Body of pancreas (tissue), 4 donors: ENCODE data around the gene VPS26A.

Experiments used
- POLR2A ChIP-seq, 3 donors: fragments of 450-650 bp; IDR thresholded peaks; one replicate each; pipeline ENCODE4 v1.6.1; 2016; ENCODE audit warnings: antibody characterized with exemption in 3 of 3, mild to moderate bottlenecking in 2 of 3
- TF ChIP-seq, protein P1 (sequence below), 7 experiments: fragments of 450-650 bp in 4 of 7; fragments of 200-600 bp in 3 of 7; sonication (generic) in 3 of 7; IDR thresholded peaks; one replicate each; pipeline ENCODE4 v1.5.1; 2016 to 2019; ENCODE audit warnings: antibody characterized with exemption in 7 of 7

DNA sequence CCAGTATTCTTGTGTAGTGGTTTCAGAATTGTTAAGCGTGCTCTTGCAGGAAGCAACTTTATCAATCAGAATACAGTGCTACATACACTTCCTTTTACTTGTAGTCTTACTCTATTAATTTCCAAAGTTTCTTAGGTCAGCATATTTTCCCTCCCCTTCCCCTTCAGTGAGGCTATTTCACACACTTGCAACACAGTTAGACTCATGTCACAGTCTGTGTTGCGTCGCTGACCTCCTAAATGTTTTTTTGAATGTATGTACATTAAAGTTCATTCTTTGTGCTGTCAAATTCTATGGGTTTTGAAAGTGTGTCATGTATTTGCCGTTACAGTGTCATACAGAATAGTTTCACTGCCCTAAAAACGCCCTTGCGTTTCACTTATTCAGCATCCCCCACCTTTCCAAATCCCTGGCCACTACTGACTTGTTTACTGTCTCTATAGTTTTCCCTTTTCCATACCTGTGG is 90.7 kb downstream of the VPS26A start:
- TF ChIP-seq, protein P1, sequence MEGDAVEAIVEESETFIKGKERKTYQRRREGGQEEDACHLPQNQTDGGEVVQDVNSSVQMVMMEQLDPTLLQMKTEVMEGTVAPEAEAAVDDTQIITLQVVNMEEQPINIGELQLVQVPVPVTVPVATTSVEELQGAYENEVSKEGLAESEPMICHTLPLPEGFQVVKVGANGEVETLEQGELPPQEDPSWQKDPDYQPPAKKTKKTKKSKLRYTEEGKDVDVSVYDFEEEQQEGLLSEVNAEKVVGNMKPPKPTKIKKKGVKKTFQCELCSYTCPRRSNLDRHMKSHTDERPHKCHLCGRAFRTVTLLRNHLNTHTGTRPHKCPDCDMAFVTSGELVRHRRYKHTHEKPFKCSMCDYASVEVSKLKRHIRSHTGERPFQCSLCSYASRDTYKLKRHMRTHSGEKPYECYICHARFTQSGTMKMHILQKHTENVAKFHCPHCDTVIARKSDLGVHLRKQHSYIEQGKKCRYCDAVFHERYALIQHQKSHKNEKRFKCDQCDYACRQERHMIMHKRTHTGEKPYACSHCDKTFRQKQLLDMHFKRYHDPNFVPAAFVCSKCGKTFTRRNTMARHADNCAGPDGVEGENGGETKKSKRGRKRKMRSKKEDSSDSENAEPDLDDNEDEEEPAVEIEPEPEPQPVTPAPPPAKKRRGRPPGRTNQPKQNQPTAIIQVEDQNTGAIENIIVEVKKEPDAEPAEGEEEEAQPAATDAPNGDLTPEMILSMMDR (IDR thresholded peaks at IDR 0.05), result no peak
- TF ChIP-seq POLR2A (IDR thresholded peaks at IDR 0.05), result no peak
